Right lobe of liver (tissue), 4 donors: Measurements from ENCODE around the gene KCNJ11.

Experiments used
- CTCF ChIP-seq, 4 donors: fragments of 200-600 bp in 3 of 4; fragments of 450-650 bp in 1 of 4; IDR thresholded peaks; one replicate each; pipeline versions ENCODE4 v1.5.1 to v1.8.0; 2016 to 2022; ENCODE audit warnings: antibody characterized with exemption in 4 of 4, mild to moderate bottlenecking in 2 of 4
- POLR2A ChIP-seq: fragments of 450-650 bp; IDR thresholded peaks from one replicate; pipeline ENCODE4 v1.6.1; 2017; ENCODE audit warnings: antibody characterized with exemption, mild to moderate bottlenecking
- donor health status: DM: no; HTN: no; CAD: no.
- donor health status: DM: no; HTN: no; CAD: no.
- donor health status: DM: no; HTN: yes; CAD: no.

GRCh38 chr11:17378655-17379054 is 9.8 kb downstream of the KCNJ11 start:
- no peak for TF ChIP-seq CTCF (IDR thresholded peaks at IDR 0.05)
- no peak for TF ChIP-seq POLR2A
